Fibroblast of pulmonary artery (primary cell): ENCODE results near the gene CDKN1C.
A peak's percentile ranks its signal among the peaks of the same experiment; 100 is the strongest.

ENCODE experiments used
- DNase-seq: peaks from one replicate; pipeline ENCODE4 v3.0.0-alpha.2; 2010; ENCODE audit warnings: low read depth
- H3K4me3 ChIP-seq: replicated peaks from 2 replicates; pipeline ENCODE4 v1.5.1; 2011; ENCODE audit warnings: low read depth, mild to moderate bottlenecking, control low read depth, low read length, moderate library complexity
- TF ChIP-seq, protein P1 (sequence below): IDR thresholded peaks from 2 replicates; pipeline ENCODE4 v1.5.1; 2011; ENCODE audit warnings: mild to moderate bottlenecking, control low read depth, low read length, inconsistent platforms; ENCODE audit errors: missing control alignments

Gene CDKN1C

DNA sequence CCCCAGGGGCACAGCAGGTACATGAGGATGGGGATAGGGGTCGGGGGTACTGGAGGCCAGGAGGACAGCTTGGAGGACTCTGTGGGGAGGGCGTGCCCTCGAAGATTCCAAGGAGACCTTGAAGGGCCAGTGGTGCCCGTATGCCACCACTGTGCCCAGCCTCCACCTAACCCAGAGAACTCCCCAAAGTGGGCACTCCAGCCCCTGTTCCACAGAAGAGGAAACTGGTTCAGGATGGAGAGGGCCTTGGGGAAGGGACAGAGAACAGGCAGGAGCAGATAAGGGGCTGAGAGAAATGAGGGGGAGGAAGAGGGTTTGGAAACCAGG lies 45.8 kb upstream of the CDKN1C start:
- no peak for DNase-seq
- H3K4me3 ChIP-seq: no peak overlapping the region
- TF ChIP-seq, protein P1, sequence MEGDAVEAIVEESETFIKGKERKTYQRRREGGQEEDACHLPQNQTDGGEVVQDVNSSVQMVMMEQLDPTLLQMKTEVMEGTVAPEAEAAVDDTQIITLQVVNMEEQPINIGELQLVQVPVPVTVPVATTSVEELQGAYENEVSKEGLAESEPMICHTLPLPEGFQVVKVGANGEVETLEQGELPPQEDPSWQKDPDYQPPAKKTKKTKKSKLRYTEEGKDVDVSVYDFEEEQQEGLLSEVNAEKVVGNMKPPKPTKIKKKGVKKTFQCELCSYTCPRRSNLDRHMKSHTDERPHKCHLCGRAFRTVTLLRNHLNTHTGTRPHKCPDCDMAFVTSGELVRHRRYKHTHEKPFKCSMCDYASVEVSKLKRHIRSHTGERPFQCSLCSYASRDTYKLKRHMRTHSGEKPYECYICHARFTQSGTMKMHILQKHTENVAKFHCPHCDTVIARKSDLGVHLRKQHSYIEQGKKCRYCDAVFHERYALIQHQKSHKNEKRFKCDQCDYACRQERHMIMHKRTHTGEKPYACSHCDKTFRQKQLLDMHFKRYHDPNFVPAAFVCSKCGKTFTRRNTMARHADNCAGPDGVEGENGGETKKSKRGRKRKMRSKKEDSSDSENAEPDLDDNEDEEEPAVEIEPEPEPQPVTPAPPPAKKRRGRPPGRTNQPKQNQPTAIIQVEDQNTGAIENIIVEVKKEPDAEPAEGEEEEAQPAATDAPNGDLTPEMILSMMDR: no peak

DNA sequence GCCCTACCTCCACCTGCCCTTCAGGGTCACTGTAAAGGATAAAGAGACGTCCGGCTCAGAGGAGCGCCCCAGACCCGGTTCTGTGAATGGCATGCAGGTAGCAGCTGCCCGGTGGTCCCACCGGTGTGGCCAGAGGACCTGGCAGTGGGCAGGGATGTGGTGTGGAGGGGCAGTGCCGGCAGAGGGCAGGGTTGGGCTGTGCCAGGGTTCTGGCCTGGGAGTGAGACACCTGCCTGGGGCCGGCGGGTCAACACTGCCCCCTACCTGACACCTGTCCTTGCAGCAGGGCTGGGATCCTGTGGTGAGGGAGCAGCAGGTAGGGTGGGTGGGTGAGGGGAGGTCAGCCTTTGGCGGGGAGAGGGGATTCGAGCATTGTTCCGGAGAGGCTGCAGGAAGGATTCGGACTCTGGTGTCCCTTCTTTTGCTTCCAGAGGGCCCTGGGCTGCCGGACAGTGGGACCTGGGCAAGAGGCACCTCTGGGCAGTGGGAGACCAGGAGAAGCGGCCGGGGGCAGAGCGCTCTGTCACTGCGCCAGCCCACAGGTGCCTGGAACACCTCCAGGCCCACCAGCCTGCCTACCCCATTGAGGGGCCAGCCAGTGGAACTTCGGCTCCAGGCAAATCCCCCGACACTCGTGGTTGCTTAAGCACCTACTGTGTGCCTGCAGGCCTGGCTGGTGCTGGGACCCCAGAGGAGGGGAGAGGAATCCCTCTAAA lies 45.3 kb upstream of the CDKN1C start:
- H3K4me3 ChIP-seq: peak overlapping the region; percentile 71
- TF ChIP-seq, protein P1: peak; percentile 35
- DNase-seq: peak; percentile 49

DNA sequence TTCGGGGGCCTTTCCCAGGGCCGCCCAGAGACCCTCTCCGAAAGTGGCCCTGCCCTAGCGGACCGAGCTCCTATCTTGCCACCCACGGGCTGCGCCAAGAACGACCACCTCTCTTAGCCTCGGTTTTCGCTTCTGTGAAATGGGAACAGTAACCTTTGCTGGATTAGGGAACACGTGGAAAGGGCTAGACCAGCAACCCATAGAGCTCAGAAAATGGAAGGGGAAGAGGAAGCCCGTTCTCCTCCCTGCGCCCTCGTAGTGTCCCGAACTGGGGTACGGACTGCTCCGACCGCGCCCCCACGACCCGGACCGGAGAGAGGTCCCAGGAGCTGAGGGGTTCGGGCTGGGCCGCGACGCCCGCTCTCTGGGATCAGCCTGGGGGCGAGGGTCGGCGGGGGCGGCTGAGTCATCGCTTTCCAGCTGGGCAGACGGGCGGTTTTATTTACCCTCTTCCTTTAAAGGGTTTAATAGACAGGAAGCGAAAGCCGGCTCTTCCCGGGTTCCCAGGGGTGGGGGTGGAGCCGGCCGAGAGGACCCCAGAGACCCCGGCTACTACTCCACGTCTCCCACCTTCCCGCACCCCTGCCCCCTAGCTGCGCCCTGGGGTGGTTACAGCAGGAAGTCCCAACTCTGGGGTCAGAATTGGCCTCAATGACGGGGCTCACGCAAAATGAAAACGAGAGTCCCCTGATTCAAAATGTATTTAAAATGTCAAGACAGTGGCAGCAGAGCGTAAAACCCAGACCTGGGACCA lies 44.6 kb upstream of the CDKN1C start:
- H3K4me3 ChIP-seq: peak overlapping the region; percentile 71
- no peak for DNase-seq
- TF ChIP-seq, protein P1: peak; percentile 39

DNA sequence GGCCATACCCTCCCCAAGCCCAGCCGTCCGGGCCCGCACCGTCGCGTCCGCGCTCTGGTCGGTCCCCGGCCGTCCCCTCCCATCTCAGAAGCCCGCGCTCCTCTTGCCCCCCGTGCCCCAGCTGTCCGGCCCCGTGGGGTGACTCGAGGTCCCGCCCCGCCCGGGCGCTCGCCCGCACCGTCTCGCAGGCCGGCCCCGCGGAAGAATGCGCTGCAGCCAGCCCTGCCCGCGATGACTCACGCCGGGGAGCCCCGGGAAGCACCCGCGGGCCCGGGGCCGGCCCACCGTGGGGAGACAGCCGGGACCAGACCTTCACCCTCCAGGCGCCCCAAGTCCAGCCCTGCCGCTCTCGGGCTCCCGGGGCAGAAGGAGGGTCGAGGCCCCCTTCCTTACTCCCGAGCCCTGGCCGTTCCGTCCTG lies 44.0 kb upstream of the CDKN1C start:
- TF ChIP-seq, protein P1: no peak
- H3K4me3 ChIP-seq: peak overlapping the region; percentile 71
- peak; percentile 66 for DNase-seq

DNA sequence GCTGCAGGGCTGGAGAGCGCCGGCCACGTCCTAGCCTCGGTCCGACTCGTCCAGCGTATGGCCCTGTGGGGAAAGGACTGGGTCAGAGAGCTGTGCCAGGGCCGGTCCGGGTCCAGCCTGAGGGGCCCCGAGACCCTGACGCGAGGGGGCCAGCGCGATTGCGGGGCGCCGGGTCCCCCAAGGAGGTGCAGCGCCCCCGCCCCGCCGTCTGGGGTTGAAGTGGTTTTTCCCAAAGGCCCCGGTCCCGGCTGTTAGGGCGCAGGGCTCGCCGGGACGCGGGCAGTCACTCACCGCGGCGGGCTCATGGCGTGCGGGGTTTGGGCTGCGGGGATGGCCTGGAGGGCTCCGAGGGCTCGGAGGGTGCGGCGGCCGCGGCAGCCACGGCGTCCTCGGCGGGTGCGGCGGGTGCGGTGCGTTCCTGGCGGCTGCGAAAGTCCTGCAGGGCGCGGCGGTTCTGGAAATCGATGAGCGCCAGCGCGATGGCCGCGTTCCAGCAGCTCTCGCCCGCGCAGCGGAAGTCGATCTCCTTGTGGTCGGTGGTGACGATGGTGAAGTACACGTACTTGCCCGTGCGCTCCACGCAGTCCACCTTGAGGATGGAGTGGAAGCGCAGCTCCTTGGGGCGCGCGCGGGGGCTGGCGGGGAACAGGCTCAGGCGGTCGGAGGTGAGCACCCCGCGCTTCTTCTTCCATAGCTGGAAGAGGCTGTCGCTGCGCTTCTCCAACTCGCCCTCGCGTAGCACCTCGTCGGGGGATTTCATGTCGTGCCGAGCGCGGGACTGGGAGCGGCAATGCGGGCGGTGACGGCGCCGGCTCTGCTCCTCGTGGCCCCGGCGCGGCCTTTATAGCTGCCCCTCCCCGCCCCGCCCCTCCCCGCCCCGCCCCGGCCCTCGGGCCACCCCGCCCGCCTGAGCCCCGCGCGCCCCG lies 43.3 kb upstream of the CDKN1C start, which contains the start of gene PHLDA2:
PHLDA2 (minus strand) TSS at position 816 of the 926 bp plus-strand sequence; CDS start at position 760, 56 bp downstream.
- peak; percentile 71 for DNase-seq
- TF ChIP-seq, protein P1: no peak
- peak within 1 kb of the TSS; percentile 71 for H3K4me3 ChIP-seq

DNA sequence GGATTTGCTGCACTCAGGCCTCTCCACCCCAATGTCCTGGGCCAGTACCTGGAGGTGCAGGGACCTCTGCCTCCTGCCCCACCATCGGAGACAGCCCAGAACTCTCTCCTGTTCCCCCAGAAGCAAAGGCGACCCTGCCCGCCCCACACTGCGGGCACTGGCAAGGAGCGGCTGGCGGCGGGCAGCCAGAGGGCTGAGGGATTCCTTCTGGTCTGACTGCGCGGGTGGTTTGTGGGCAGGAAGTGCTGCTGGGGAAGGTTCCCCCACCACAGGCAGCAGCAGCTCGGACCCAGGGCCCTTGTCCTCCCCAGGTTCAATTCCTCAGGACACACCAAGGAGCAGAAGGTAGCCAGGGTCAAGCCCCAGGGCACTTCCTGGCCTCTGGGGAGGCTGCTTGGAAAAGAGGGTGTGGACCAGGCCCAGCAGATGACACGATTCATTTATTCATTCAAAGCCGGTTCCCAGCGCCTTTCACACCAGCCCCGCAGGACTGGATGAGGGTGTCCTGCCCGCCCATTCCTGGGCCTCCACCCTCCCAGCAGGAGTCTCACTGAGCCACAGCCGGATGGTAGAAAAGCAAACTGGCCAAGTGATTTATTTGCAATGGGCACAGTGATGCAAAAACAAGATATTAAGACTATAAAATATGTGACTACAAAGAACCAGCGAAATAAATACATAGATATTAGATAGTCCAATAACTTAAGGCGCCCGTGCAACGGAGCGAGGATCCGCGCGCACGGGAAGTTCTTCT lies 42.5 kb upstream of the CDKN1C start:
- DNase-seq: peak; percentile 29
- peak overlapping the region; percentile 71 for H3K4me3 ChIP-seq
- TF ChIP-seq, protein P1: peak; percentile 4
